HEK293 (cell line): ENCODE results near the gene RCL1.

Source experiments
- CTCF ChIA-PET: fragments of 350-600 bp; formaldehyde crosslinking; extraction: SDS; loops from one replicate; lab custom pipeline; 2021; ENCODE audit warnings: antibody characterized with exemption; lab: Yijun Ruan, JAX
- POLR2A ChIA-PET: fragments of 300-600 bp; formaldehyde crosslinking; extraction: SDS; loops from one replicate; lab custom pipeline; 2020; ENCODE audit warnings: antibody characterized with exemption, inconsistent platforms; lab: Yijun Ruan, JAX
- H3K27ac ChIP-seq: fragments of 200-500 bp; sonication (Bioruptor generic); 2 replicates; pipeline ENCODE4 v1.5.1; 2014; ENCODE audit warnings: low read depth, low read length, control low read depth, inconsistent platforms; ENCODE audit errors: extremely low read depth
- H3K36me3 ChIP-seq, 2 experiments: fragments of 200-500 bp in 1 of 2; sonication (Bioruptor generic) in 1 of 2; 1 replicate in 1 of 2; 2 replicates in 1 of 2; pipeline ENCODE4 v1.5.1; 2014 to 2017; ENCODE audit warnings: inconsistent platforms in 2 of 2, low read length in 2 of 2; ENCODE audit not compliant: control insufficient read depth in 2 of 2, insufficient read depth in 1 of 2
- H3K4me1 ChIP-seq: fragments of 200-500 bp; sonication (Bioruptor generic); 2 replicates; pipeline ENCODE4 v1.5.1; 2014; ENCODE audit warnings: mild to moderate bottlenecking, low read length, inconsistent platforms; ENCODE audit not compliant: control insufficient read depth, insufficient read depth
- H3K4me3 ChIP-seq: 2 replicates; pipeline ENCODE4 v1.5.1; 2011; ENCODE audit warnings: low read depth, mild to moderate bottlenecking, control low read depth, low read length, moderate library complexity
- H3K9me3 ChIP-seq: fragments of 200-500 bp; sonication (Bioruptor generic); 2 replicates; pipeline ENCODE4 v1.5.1; 2014; ENCODE audit warnings: low read depth, low read length, inconsistent platforms; ENCODE audit not compliant: control insufficient read depth, insufficient read depth
- EGR2 ChIP-seq: fragments of 450-650 bp; formaldehyde crosslinking; IDR thresholded peaks from 2 replicates; pipeline ENCODE4 v1.5.1; 2016; ENCODE audit warnings: low read depth, missing biosample characterization, missing genetic modification characterization
- FEZF1 ChIP-seq: fragments of 450-650 bp; formaldehyde crosslinking; IDR thresholded peaks from 2 replicates; pipeline ENCODE4 v1.5.1; 2016; ENCODE audit warnings: missing biosample characterization, missing genetic modification characterization
- GLIS2 ChIP-seq: fragments of 450-650 bp; formaldehyde crosslinking; IDR thresholded peaks from 2 replicates; pipeline ENCODE4 v1.5.1; 2016; ENCODE audit warnings: missing biosample characterization, missing genetic modification characterization
- HOXA7 ChIP-seq: sonication (generic); formaldehyde crosslinking; IDR thresholded peaks from 2 replicates; pipeline ENCODE4 v1.8.1; 2022; ENCODE audit warnings: missing genetic modification reagents, borderline replicate concordance
- KLF9 ChIP-seq: fragments of 450-650 bp; formaldehyde crosslinking; IDR thresholded peaks from 2 replicates; pipeline ENCODE4 v1.5.1; 2016; ENCODE audit warnings: missing biosample characterization, missing genetic modification characterization, low read depth
- ZBTB7A ChIP-seq: fragments of 450-650 bp; formaldehyde crosslinking; IDR thresholded peaks from 2 replicates; pipeline ENCODE4 v1.5.1; 2016; ENCODE audit warnings: low read depth, missing biosample characterization, missing genetic modification characterization
- ZFP69B ChIP-seq: fragments of 450-650 bp; formaldehyde crosslinking; IDR thresholded peaks from 2 replicates; pipeline ENCODE4 v1.5.1; 2016; ENCODE audit warnings: missing biosample characterization, missing genetic modification characterization
- ZNF2 ChIP-seq: fragments of 450-650 bp; formaldehyde crosslinking; IDR thresholded peaks from 2 replicates; pipeline ENCODE4 v1.5.1; 2016; ENCODE audit warnings: missing biosample characterization, missing genetic modification characterization
- ZNF354C ChIP-seq: fragments of 450-650 bp; formaldehyde crosslinking; IDR thresholded peaks from 2 replicates; pipeline ENCODE4 v1.5.1; 2016; ENCODE audit warnings: missing biosample characterization, missing genetic modification characterization, low read depth, borderline replicate concordance
- ZNF416 ChIP-seq: fragments of 450-650 bp; formaldehyde crosslinking; IDR thresholded peaks from 2 replicates; pipeline ENCODE4 v1.5.1; 2016; ENCODE audit warnings: missing biosample characterization, missing genetic modification characterization
- ZNF423 ChIP-seq: fragments of 450-650 bp; formaldehyde crosslinking; IDR thresholded peaks from 2 replicates; pipeline ENCODE4 v1.5.1; 2016; ENCODE audit warnings: missing biosample characterization, missing genetic modification characterization
- ZNF501 ChIP-seq: fragments of 450-650 bp; formaldehyde crosslinking; IDR thresholded peaks from 2 replicates; pipeline ENCODE4 v1.5.1; 2016; ENCODE audit warnings: missing biosample characterization, missing genetic modification characterization
- ZNF521 ChIP-seq: fragments of 450-650 bp; formaldehyde crosslinking; IDR thresholded peaks from 2 replicates; pipeline ENCODE4 v1.5.1; 2017; ENCODE audit warnings: missing biosample characterization, mild to moderate bottlenecking, missing genetic modification characterization
- ZNF549 ChIP-seq: fragments of 450-650 bp; IDR thresholded peaks from 2 replicates; pipeline ENCODE4 v1.5.1; 2018; ENCODE audit warnings: missing biosample characterization, missing genetic modification characterization, mild to moderate bottlenecking, inconsistent platforms, moderate library complexity
- ZNF585B ChIP-seq: fragments of 450-650 bp; formaldehyde crosslinking; IDR thresholded peaks from 2 replicates; pipeline ENCODE4 v1.5.1; 2016; ENCODE audit warnings: missing biosample characterization, missing genetic modification characterization
- TF ChIP-seq, protein P1 (sequence below): fragments of 450-650 bp; formaldehyde crosslinking; IDR thresholded peaks from 2 replicates; pipeline ENCODE4 v1.5.1; 2016; ENCODE audit warnings: missing biosample characterization, missing genetic modification characterization
- TF ChIP-seq, protein P2 (sequence below): fragments of 450-650 bp; formaldehyde crosslinking; IDR thresholded peaks from 2 replicates; pipeline ENCODE4 v1.5.1; 2016; ENCODE audit warnings: missing biosample characterization, missing genetic modification characterization, low read depth
- TF ChIP-seq, protein P3 (sequence below): fragments of 450-650 bp; formaldehyde crosslinking; conservative IDR thresholded peaks from 2 replicates; pipeline ENCODE4 v1.5.1; 2016; ENCODE audit warnings: low read depth, missing biosample characterization, missing genetic modification characterization

RCL1 gene

DNA sequence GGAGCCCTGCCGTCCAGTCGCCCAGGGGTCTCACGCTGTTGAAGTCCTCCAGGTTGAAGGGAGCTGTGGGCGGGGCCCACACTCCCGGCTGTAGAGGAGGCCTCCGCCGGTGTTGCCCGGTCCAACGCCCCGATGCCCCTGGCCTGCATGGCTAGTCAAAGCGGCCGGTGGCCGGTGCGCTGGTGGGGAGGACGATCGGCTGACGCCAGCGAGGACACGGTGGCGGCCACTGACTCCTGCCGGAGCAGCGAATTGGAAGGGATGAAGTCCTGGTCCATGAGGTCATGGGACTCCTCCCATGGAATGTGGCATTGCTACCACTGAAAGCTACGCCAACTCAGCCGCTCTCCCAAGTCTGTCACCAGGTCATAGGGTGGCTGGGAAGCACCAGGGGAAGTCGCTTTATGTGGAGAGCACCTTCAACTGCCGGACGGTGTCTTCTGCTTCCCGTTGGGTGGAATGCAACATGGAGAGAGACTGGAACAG is 11.8 kb downstream of the RCL1 start (continued):
- TF ChIP-seq KLF9 (tag by site-specific recombination) = no peak
- TF ChIP-seq ZNF2 (tag by site-specific recombination) = no peak
- TF ChIP-seq ZNF423 = no peak
- TF ChIP-seq ZNF416 (tag by site-specific recombination) = no peak
- TF ChIP-seq ZNF354C (tag by site-specific recombination) = no peak
- no peak for TF ChIP-seq ZNF585B (tag by site-specific recombination)
- TF ChIP-seq, all 188 proteins: peak for 0

DNA sequence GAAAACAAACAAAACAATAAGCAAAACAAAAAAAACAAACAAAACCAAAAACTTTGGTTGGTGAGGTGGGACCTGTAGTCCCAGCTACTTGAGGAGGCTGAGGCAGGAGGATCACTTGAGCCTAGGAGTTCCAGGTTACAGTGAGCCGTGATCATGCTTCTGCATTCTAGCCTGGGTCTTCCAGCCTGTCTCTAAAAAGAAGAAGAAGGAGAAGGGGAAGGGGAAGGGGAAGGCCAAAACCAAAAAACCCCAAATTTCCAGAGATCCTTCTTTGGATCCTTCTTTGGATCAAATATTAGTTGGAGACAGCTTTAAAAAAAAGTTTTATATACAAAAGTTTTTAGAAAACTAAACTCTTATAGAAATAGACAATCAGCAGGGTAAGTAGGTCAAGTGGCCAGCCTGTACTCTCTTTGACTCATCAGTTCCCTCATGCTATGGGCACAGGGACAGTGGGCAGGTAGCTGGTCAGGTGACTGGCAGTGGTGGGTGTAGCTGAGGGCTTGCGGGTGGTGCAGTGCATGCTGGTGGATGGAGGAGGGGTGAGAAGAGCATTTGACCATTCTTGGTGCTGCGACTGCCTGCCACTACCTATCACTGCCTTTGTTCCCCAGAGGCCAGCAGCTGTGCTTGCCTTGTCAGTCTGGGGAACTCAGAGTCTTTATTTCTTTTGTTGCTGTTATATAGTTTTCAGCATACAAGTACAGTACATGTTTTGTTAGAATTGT is 12.6 kb downstream of the RCL1 start:
- H3K27ac ChIP-seq = no peak overlapping the region
- ChIA-PET POLR2A (no interaction called here), CTCF (interaction anchor here (0.6 to 1.6 kb wide), 2 partner anchors 9 to 111 kb away, joined by 3 to 6 read pairs; no protein-coding TSS in a partner anchor)
- TF ChIP-seq EGR2 (tag by site-specific recombination) (0 out of 2 replicates have a peak, but pooled peaks have one; percentile 12), FEZF1 (tag by site-specific recombination) (no peak)
- H3K9me3 ChIP-seq = no peaks in the 10 kb centered on the region
- no peaks in the 10 kb centered on the region for H3K36me3 ChIP-seq
- no peak overlapping the region for H3K4me3 ChIP-seq
- H3K4me1 ChIP-seq = no peaks in the 10 kb centered on the region

DNA sequence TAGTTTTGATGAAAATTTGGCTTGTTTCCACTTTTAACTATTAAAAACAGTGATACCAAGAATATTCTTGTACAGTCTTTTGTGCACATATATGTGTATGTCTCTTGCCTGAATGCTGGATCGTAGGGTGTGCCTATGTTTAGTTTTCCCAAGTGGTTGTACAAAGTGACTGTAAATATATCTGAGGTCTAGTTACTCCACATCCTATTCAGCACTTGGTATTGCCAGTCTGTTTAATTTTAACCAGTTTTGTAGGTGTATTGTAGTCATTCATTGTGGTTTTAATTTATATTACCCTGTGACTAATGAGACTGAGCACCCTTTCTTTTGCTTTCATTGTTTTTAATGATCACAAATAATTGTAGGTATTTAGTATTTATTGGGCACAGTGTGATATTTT is 17.8 kb downstream of the RCL1 start:
- Histone ChIP-seq H3K36me3 (no peaks in the 10 kb centered on the region), H3K4me1 (no peaks in the 10 kb centered on the region), H3K9me3 (no peaks in the 10 kb centered on the region), H3K4me3 (no peak overlapping the region), H3K27ac (no peak overlapping the region)
- TF ChIP-seq GLIS2 (no peak), ZFP69B (tag by site-specific recombination) (no peak), ZNF501 (tag by site-specific recombination) (no peak), ZNF549 (no peak), ZNF521 (tag by site-specific recombination) (no peak), HOXA7 (no peak), ZBTB7A (no peak)
- TF ChIP-seq, protein P1, sequence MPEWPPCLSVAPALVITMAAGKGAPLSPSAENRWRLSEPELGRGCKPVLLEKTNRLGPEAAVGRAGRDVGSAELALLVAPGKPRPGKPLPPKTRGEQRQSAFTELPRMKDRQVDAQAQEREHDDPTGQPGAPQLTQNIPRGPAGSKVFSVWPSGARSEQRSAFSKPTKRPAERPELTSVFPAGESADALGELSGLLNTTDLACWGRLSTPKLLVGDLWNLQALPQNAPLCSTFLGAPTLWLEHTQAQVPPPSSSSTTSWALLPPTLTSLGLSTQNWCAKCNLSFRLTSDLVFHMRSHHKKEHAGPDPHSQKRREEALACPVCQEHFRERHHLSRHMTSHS (tag by site-specific recombination) = no peak
- TF ChIP-seq, protein P2, sequence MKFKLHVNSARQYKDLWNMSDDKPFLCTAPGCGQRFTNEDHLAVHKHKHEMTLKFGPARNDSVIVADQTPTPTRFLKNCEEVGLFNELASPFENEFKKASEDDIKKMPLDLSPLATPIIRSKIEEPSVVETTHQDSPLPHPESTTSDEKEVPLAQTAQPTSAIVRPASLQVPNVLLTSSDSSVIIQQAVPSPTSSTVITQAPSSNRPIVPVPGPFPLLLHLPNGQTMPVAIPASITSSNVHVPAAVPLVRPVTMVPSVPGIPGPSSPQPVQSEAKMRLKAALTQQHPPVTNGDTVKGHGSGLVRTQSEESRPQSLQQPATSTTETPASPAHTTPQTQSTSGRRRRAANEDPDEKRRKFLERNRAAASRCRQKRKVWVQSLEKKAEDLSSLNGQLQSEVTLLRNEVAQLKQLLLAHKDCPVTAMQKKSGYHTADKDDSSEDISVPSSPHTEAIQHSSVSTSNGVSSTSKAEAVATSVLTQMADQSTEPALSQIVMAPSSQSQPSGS (tag by site-specific recombination) = no peak
- TF ChIP-seq, protein P3, sequence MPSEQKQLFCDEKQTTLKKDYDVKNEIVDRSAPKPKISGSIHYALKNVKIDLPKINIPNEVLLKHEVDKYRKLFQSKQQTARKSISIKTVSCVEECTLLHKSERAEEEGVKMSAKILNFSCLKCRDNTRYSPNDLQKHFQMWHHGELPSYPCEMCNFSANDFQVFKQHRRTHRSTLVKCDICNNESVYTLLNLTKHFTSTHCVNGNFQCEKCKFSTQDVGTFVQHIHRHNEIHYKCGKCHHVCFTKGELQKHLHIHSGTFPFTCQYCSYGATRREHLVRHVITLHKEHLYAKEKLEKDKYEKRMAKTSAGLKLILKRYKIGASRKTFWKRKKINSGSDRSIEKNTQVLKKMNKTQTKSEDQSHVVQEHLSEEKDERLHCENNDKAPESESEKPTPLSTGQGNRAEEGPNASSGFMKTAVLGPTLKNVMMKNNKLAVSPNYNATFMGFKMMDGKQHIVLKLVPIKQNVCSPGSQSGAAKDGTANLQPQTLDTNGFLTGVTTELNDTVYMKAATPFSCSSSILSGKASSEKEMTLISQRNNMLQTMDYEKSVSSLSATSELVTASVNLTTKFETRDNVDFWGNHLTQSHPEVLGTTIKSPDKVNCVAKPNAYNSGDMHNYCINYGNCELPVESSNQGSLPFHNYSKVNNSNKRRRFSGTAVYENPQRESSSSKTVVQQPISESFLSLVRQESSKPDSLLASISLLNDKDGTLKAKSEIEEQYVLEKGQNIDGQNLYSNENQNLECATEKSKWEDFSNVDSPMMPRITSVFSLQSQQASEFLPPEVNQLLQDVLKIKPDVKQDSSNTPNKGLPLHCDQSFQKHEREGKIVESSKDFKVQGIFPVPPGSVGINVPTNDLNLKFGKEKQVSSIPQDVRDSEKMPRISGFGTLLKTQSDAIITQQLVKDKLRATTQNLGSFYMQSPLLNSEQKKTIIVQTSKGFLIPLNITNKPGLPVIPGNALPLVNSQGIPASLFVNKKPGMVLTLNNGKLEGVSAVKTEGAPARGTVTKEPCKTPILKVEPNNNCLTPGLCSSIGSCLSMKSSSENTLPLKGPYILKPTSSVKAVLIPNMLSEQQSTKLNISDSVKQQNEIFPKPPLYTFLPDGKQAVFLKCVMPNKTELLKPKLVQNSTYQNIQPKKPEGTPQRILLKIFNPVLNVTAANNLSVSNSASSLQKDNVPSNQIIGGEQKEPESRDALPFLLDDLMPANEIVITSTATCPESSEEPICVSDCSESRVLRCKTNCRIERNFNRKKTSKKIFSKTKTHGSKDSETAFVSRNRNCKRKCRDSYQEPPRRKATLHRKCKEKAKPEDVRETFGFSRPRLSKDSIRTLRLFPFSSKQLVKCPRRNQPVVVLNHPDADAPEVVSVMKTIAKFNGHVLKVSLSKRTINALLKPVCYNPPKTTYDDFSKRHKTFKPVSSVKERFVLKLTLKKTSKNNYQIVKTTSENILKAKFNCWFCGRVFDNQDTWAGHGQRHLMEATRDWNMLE (tag by site-specific recombination) = no peak
- CTCF ChIA-PET = interaction anchor here (0.6 to 3.8 kb wide), 2 partner anchors 13 to 31 kb away, joined by 4 to 15 read pairs; no protein-coding TSS in a partner anchor
- POLR2A ChIA-PET = no interaction called here
